HG03039 (cell line): ENCODE results near the gene ZNF296.

Source experiments
- ATAC-seq: cut with Tn5 transposase; IDR thresholded peaks from one replicate; pipeline ENCODE4 v1.9.1; 2021; ENCODE audit warnings: mild to moderate bottlenecking, moderate library complexity; ENCODE audit not compliant: unreplicated experiment

The ZNF296 gene

DNA sequence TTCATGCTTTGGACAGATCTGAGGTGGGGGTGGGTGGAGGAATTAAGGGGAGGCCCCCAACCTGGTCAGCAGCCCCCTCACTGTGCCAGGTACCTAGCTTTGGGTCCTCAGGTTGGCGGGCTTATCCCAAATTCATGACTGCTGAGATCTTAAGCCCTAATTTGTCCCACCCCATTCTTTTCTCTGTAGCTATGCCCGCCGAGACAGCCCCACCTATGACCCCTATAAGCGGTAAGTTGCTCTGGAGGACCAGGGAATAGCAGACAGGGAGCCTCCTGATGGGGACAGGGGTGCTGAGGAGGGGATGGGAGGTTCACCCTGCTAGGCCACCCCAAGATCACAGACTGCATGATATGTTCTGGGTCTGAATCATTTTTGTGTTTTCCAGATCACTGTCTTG, 14.3 kb downstream of the ZNF296 start:
- no peak for ATAC-seq

DNA sequence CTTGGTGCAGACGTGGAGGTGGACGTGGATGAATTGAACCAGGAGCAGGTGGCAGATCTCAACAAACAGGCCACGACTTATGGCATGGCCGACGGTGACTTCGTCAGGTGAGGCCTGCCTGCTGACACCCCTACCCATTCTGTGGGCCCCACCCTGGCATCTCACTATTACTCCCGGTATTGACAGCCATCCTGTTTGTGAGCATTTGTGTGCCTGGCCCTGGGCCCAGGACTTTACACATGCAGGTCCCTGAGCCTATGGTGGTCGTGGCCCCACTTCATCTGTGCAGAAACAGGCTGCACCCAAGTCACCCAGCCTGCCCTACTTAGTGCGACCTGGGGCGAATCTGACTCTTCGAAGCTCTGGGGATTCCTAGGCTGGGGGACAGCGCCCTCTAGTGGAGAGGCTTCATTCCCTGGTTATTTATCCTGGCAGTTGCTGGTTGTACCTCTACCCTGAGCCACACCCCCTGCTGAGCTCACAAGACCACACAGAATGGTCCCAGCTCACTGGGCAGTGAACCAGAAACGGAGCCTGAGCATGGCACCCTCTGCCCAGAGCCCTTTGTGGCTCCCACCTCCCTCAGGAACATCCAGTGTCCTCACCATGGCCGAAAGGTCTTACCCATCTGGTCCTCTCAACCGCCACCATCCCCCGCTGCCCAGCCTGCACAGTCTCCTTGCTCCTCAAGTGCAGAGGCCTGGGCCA, 16.9 kb downstream of the ZNF296 start:
- ATAC-seq: no peak

DNA sequence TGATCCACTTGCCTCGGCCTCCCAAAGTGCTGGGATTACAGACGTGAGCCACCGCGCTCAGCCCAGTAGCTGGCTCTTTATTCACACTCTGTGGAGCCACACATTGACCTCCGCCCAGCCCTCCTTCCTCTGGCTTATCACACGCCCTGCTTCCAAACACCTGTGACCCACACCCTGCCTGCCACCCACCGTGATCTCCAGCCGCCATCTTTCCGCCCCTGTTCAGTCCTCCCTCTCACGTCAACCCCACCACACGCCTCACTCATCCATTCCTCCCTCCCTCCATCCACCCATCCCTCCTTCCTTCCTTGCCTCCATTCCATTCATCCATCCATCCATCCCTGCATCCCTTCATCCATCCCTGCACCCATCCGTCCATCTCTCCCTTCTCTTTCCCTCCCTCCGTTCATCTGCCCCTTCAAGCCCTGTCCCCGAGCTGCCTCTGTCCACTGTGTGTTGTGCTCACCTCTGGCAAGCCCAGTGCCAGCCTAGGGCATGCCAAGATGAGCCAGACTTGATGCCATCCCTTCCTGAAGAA, 17.6 kb downstream of the ZNF296 start:
- no peak for ATAC-seq

DNA sequence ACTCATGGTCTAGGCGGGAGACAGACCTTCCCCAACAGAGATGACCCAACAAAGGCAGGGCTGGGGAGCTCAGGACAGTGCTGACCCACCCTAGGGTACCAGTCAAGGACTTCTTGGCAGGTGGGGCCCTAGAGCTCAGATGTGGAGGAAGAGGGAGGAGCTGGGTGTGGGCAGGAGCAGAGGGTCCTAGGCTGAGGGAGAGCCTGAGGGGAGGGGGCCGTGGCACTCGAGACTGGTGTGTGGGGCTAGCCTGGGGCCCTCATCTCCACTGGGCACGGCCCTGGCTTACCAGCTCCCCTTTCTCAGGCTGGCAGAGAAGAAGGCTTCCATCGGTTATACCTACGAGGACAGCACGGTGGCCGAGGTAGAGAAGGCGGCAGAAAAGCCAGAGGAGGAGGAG, 18.8 kb downstream of the ZNF296 start:
- ATAC-seq: no peak

DNA sequence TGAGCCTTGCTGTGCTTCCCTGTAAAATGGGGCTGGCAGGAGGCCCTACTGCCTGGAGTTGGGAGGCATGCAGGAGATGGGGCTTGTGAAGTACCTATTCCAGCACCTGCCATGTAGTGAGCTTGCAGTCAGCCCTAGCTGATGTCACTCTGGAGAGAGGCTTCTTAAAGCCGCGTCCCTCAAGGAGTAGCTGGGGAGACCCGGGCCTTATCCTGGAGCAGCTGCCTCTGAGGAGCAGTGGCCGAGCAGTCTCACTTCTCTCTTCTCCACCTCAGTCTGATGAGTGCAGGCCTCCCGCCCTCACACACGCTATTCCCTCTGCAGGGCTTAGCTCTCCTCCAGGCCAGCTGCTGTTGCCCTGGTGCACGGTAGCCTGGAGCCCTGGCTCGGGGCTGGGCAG, 19.4 kb downstream of the ZNF296 start:
- no peak for ATAC-seq

DNA sequence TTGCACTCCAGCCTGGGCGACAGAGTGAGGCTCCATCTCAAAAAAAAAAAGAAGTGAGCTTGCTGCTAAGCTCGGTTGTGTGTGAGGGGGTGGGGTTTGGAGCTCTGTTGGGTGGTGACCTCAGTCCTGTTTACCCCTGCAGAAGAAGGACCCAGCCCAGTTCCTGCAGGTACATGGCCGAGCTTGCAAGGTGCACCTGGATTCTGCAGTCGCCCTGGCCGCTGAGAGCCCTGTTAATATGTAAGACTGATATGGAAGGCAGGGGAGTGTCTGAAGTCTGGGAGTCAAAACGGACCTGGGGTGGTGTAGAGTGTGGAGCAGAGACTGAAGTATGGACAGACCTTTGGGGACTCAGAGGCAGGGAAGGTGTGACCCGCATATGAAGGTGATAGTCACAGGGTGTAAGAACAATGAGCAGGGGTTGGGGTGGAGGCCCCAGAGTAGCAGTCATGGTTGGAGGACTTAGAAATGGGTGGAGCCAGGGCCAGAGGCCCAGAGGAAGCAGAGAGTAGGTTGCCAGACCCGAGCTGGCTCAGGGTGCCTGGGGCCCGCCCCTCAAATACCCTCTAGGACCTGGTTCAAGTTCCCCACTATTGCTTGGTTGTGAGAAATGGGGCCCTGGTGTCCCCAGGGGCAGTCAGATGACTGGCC, 24.2 kb downstream of the ZNF296 start:
- ATAC-seq: no peak

DNA sequence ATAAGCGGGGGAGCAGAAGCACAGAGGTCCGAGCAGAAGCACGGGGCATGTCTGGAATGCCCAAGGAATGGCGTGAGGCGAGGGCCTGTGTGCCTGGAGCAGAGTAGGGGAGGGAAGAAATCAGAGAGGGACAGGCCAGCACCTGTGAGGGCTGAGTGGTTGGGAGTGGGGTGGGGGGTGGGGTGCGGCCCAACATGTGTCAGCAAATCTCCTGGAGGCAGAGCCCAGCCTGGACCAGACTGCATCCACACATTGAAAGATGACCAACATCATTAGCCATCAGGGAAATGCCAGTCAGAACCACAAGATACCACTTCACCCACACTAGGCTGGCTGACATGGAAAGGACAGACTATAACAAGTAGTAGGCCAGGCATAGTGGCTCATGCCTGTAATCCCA, 26.2 kb downstream of the ZNF296 start:
- ATAC-seq: no peak

DNA sequence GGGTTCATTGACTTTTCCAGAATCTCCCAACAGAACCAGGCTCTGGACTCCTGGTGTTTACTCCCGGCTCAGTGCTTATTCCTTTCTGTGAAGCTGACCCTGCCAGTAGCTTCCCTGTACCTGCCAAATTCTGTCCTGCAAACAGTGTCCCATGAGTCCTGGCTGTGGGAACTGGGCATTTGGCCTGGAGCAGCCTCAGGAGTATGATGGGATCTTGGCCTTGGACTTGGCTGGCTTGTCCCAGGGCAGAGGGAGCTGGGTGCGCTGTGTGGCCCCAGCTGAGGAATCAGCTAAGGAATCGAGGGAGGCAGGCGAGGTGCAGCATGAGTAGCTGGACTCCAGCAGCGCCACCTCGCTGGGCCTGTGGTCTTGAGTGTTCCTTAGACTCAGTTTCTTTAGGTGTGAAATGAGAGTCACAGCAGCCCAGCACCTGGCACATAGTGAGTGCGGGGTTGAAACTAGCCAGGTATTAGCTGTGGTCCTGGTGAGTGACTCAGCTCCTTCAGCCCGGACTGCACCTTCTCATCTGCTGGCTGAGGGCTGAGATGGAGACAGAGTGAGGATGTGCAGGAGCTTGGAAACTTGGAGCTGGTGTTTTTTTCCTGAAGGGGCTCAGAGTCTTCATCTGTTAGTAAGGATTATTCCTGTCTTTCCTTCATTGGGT, 27.1 kb downstream of the ZNF296 start:
- ATAC-seq: no peak

DNA sequence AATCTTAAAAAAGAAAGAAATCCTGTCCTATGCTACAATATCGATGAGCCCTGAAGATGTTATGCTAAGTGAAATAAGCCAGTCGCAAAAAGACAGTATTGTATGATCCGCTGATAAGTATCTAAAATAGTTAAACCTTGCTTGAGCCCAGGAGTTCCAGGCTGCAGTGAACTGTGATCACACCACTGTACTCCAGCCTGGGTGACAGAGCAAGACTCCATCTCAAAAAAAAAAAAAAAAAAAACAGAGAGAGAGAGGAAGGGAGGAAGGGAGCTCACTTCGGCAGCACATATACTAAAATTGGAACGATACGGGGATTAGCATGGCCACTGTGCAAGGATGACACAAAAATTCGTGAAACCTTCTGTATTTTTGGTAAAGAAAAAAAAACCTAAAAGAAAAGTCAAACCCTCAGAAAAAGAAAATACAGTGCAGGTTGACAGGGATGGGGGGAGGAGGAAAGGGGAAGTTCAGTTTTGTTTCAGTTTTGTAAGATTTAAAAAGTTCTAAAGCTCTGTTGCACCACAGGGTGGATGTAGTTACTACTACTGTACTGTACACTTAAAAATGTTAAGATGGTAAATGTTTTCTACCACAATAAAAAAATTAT, 29.0 kb downstream of the ZNF296 start:
- no peak for ATAC-seq

DNA sequence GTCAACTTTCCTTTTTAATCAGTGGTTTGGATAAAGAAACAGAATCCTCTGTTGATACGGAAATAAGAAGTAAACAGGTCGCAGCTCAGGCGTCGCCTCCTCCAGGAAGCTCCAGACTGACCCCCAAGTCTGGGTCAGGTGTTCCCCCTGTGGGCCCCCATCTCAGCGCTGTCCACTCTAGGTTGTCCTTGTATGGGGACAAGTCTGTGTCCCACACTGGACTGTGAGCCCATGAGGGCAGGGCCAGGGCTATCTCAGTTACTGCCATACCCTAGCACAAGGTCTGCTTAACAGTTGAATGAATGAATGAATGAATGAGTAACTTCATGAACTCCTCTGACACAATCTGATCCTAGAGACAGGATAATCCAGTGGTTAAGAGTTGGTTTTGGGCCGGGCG, 29.9 kb downstream of the ZNF296 start:
- no peak for ATAC-seq

DNA sequence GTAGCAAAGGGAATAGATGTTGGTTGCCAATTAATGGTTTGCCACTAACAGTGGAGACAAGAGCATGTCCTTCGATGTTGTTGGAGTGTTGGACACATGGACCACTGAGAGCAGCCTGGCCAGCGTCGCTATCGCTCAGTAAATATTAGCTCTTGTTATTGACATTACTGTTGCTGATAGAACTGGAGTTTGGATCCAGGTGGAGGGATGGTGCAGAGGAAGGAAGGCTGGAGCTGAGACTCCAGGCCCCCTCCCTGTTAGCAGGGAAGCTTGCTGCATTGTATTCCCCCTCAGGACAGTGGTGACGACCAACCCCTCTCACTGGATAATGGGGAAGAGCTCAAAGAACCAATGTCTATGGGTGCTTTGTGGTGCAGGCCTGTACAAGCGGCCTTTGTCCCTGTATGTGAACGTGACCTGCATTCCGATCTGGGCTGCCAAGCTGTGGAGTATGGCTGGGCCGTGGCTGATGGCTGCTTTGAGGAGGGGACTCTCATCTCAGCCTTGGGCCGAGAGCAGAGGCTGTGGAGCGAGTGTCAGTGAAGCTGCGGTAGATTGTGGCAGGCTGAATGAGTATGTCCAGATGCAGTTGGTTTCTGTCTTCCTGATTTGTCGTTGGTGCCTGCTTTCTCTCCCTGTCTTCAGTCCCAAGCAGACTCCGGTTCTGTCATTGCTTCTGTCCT, 30.5 kb downstream of the ZNF296 start:
- ATAC-seq: no peak

DNA sequence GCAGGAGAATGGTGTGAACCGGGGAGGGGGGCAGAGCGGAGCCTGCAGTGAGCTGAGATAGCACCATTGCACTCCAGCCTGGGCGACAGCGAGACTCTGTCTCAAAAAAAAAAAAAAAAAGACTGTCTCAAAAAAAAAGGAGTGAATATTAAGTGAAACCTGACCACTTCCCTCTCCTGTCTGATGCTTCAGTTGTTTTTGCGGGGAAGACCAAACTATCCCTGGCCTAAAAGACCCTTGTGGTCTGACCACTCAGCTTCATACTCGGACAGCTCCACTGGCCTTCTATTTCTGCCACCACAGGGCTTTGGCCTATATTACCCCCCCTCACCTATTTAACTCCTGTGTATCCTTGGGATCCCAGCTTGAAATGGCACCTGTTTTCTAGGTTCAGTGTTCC, 35.2 kb downstream of the ZNF296 start:
- ATAC-seq: no peak

DNA sequence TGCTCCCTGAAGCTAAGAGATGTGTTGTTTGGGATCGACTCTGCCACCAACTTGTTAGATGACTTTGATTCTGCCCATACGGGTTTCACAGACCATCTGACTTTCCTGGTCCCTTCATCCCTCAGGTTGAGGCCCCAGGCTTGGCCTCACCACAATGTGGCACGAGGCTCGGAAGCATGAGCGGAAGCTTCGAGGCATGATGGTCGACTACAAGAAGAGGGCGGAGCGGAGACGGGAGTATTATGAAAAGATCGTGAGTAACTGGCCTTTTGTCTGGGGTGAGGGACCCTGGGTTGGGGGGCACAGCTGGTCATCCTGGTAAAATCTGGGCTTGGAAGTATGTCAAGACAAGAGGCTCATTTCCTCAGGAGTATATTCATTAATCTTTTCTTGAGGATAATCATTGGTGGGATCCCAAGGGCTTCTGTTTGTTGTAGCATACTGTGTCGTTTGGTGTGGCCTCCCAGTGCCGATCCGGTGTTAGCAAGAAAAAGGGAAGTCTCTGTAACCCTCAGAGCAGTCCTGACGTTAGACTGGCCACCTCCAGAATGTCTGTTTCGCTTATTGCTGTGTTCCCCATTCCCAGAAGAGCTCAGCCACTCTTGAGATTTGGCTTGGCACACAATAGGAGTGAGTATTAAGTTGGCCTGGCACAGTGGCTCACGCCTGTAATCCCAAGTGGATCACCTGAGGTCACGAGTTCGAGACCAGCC, 36.1 kb downstream of the ZNF296 start:
- no peak for ATAC-seq

DNA sequence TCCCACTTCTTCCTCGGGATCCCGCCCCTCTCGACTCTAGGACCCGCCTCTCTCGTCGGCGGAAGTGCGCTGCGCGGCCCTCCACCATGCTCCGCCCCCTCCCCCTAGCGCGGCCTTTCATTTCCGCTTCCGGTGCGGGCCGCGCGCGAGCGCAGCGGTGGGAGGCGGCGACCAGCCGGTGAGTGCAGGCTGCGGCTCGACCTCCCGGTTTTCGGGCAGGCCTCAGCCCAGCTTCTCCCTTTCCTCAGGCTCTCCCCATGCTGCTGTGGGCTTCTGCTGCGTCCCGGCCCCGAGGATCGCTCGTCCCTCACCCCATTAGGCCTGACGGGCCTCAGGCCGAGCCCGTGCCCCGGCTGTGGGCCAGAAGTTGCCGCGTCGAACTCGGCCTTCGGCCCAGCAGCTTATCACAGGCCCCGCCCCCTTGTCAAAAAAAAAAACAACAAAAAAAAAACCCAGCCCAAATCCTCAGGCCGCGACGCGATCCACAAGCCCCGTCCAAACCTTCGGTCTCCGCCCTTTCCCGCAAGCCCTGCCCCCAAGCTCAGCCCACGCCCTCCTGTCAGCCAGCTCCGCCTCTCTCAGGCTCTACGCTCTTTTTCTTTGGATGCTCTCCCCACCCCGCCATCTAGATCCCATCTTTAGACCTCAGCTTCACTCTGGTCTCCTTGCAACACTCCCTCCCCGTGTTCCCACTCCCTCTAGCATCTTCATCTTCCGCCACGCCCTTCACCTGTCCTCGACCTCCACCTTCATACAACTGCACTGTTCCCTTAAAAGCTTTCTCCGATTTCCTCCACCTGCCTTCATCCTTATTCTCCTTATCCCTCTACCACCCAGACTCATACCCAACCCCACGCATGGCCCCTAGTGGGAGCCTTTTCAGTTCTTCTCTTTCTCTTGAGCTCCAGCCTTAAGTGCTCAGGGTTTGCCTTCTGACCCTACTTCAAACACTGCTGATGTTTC, 37.1 kb downstream of the ZNF296 start, which contains the start of gene CLASRP:
Gene CLASRP (plus strand): TSS at position 115 of the 963 bp plus-strand sequence. CDS start 1,168 bp downstream, outside the sequence.
- ATAC-seq: peak; percentile 74

DNA sequence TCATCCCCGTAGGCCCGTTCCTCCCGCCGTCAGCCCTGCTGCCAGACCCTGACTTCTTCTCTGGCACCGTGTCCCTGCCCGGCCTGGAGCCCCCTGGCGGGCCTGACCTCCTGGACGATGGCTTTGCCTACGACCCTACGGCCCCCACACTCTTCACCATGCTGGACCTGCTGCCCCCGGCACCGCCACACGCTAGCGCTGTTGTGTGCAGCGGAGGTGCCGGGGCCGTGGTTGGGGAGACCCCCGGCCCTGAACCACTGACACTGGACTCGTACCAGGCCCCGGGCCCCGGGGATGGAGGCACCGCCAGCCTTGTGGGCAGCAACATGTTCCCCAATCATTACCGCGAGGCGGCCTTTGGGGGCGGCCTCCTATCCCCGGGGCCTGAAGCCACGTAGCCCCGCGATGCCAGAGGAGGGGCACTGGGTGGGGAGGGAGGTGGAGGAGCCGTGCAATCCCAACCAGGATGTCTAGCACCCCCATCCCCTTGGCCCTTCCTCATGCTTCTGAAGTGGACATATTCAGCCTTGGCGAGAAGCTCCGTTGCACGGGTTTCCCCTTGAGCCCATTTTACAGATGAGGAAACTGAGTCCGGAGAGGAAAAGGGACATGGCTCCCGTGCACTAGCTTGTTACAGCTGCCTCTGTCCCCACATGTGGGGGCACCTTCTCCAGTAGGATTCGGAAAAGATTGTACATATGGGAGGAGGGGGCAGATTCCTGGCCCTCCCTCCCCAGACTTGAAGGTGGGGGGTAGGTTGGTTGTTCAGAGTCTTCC, 38.7 kb downstream of the ZNF296 start:
- no peak for ATAC-seq

DNA sequence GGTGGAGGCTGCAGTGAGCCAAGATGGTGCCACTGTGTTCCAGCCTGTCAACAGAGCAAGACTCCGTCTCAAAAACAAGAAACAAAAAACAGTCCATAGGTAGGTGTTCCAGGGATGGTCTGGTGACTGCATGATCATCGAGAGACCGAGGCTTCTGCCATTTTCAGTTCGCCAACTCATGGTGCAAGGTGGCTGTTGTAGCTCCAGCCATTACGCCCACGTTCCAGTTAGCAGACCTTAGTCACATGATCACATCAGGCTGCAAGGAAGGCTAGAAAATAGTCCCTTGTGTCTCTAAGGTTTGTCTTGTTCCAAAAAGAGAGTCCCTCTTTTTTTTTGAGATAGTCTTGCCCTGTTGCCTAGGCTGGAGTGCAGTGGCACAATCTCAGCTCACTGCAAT, 40.5 kb downstream of the ZNF296 start:
- ATAC-seq: no peak

DNA sequence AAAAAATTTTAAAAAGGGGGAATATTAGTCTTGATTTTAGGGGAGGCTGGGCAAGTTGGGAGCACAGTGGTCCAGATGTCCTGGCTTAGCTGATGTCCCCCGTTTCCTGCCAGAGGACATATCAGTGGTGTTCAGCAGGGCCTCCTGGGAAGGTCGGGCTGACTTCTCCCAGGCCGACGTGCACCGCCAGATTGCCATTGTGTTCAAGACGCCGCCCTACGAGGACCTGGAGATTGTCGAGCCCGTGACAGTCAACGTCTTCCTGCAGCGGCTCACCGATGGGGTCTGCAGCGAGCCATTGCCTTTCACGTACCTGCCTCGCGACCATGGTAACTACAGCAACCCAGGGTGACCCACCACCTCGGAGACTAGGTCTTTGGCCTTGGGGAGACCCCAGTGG, 43.9 kb downstream of the ZNF296 start:
- ATAC-seq: no peak

DNA sequence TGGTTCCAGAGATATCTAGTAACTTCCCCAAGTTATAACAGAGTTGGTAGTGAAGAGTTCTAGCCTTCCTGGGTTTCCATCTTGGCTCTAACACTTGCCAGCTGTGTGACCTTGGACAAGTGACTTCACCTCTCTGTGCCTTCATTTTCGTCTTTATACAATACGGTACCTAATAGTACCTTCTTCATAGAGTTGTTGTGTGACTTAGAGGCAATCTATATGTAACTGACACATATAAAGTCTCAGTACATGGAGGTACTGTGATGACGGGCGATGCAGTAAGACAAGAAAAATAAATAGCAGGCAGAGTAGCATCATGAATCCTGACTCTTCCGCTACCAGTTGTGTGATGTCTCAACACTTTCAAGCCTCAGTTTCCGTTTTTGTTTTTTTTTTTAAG, 45.5 kb downstream of the ZNF296 start:
- no peak for ATAC-seq
